OCI-LY3 (cell line): ENCODE results near the gene ASF1A.

Source experiments
- H2AFZ ChIP-seq: fragments of 200-600, 300-600 bp; shearing (Covaris generic); 2 replicates; pipeline ENCODE4 v1.6.0; 2014; ENCODE audit warnings: antibody characterized with exemption, low read depth, low read length
- H3K27ac ChIP-seq: fragments of 200-600, 300-600 bp; sonication (generic); 2 replicates; pipeline ENCODE4 v1.5.1; 2014; ENCODE audit warnings: mild to moderate bottlenecking, low read length, moderate library complexity, mixed read lengths
- H3K27me3 ChIP-seq: fragments of 200-600, 300-600 bp; sonication (generic); 2 replicates; pipeline ENCODE4 v1.6.1; 2014; ENCODE audit warnings: low read depth, low read length, mixed read lengths
- H3K36me3 ChIP-seq: fragments of 200-600, 300-600 bp; sonication (generic); replicated peaks from 2 replicates; pipeline ENCODE3; 2014; ENCODE audit warnings: low read depth, low read length, mixed read lengths
- H3K4me1 ChIP-seq: fragments of 300-600, 200-600 bp; sonication (generic); 2 replicates; pipeline ENCODE4 v1.6.1; 2014; ENCODE audit warnings: low read length, mixed read lengths
- H3K4me2 ChIP-seq: fragments of 200-600, 300-600 bp; sonication (generic); 2 replicates; pipeline ENCODE4 v1.6.1; 2014; ENCODE audit warnings: low read length, mixed read lengths
- H3K4me3 ChIP-seq: fragments of 300-600, 200-600 bp; sonication (generic); 2 replicates; pipeline ENCODE4 v1.5.1; 2014; ENCODE audit warnings: antibody characterized with exemption, mild to moderate bottlenecking, low read length, moderate library complexity
- H3K79me2 ChIP-seq: fragments of 300-600, 200-600 bp; shearing (Covaris generic); 2 replicates; pipeline ENCODE4 v1.6.1; 2014; ENCODE audit warnings: mild to moderate bottlenecking, low read length, mixed read lengths
- H3K9ac ChIP-seq: fragments of 300-600, 200-600 bp; shearing (Covaris generic); 2 replicates; pipeline ENCODE4 v1.6.0; 2014; ENCODE audit warnings: mild to moderate bottlenecking, low read length, moderate library complexity
- H3K9me3 ChIP-seq: fragments of 200-600, 300-600 bp; shearing (Covaris generic); 2 replicates; pipeline ENCODE4 v1.6.1; 2014; ENCODE audit warnings: low read length, mixed read lengths; ENCODE audit not compliant: insufficient read depth
- H4K20me1 ChIP-seq: fragments of 200-600, 300-600 bp; sonication (generic); 2 replicates; pipeline ENCODE4 v1.6.1; 2016; ENCODE audit warnings: low read length, mixed read lengths; ENCODE audit not compliant: insufficient read depth
- CTCF ChIP-seq: fragments of 200-600, 300-600 bp; sonication (generic); IDR thresholded peaks from 2 replicates; pipeline ENCODE4 v1.5.1; 2014; ENCODE audit warnings: antibody characterized with exemption, low read length, low read depth
- EZH2phosphoT487 ChIP-seq: fragments of 200-600 bp; shearing (Covaris generic); IDR thresholded peaks from 2 replicates; pipeline ENCODE4 v1.6.1; 2018; ENCODE audit warnings: antibody characterized with exemption, mixed run types, low read depth

Gene ASF1A

GRCh38 chr6:118903138-118903537 lies 9.2 kb downstream of the ASF1A start:
- Histone ChIP-seq H3K79me2 (peaks cover 28% of the 10 kb centered on the region), H3K4me1 (no peaks in the 10 kb centered on the region), H3K36me3 (peaks cover 11% of the 10 kb centered on the region), H3K4me2 (no peak overlapping the region), H3K9me3 (no peaks in the 10 kb centered on the region), H2AFZ (no peak overlapping the region), H4K20me1 (no peaks in the 10 kb centered on the region), H3K4me3 (no peak overlapping the region), H3K27me3 (no peaks in the 10 kb centered on the region), H3K27ac (no peak overlapping the region), H3K9ac (no peak overlapping the region)
- TF ChIP-seq CTCF, result no peak
- TF ChIP-seq EZH2phosphoT487, result no peak

DNA sequence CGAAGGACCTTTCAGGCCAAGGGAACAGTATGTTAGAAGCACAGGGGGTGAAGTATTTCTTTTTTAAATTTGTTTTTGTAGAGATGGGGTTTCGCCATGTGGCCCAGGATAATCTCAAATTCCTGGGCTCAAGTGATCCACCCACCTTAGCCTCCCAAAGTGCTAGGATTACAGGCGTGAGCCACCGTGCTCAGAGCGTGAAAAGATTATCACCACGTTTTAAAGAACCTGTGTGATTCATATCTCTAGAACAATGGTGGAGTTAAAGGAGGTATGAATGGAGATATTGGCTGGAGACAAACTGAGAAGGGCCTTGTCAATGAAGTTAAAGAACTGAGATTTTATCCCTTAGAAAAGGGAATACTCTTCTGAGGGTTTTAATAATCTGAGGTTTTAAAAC lies 9.7 kb downstream of the ASF1A start:
- H4K20me1 ChIP-seq, result no peaks in the 10 kb centered on the region
- TF ChIP-seq EZH2phosphoT487 (no peak), CTCF (no peak)
- no peak overlapping the region for H2AFZ ChIP-seq
- no peaks in the 10 kb centered on the region for H3K9me3 ChIP-seq
- H3K79me2 ChIP-seq, result peaks cover 24% of the 10 kb centered on the region
- H3K27ac ChIP-seq, result no peak overlapping the region
- H3K4me3 ChIP-seq, result no peak overlapping the region
- no peaks in the 10 kb centered on the region for H3K4me1 ChIP-seq
- H3K9ac ChIP-seq, result no peak overlapping the region
- H3K27me3 ChIP-seq, result no peaks in the 10 kb centered on the region
- H3K36me3 ChIP-seq, result peaks cover 11% of the 10 kb centered on the region
- no peak overlapping the region for H3K4me2 ChIP-seq

- Histone ChIP-seq H3K4me1 (no peaks in the 10 kb centered on the region), H2AFZ (no peak overlapping the region), H3K27me3 (no peaks in the 10 kb centered on the region), H3K36me3 (peaks cover 12% of the 10 kb centered on the region), H3K27ac (no peak overlapping the region), H3K4me2 (no peak overlapping the region), H3K4me3 (no peak overlapping the region), H3K9ac (no peak overlapping the region), H3K9me3 (no peaks in the 10 kb centered on the region), H3K79me2 (peaks cover 10% of the 10 kb centered on the region), H4K20me1 (no peaks in the 10 kb centered on the region)
- TF ChIP-seq CTCF (no peak), EZH2phosphoT487 (no peak)
Observed at GRCh38 chr6:118905084-118905483, 11.1 kb downstream of the ASF1A start.

DNA sequence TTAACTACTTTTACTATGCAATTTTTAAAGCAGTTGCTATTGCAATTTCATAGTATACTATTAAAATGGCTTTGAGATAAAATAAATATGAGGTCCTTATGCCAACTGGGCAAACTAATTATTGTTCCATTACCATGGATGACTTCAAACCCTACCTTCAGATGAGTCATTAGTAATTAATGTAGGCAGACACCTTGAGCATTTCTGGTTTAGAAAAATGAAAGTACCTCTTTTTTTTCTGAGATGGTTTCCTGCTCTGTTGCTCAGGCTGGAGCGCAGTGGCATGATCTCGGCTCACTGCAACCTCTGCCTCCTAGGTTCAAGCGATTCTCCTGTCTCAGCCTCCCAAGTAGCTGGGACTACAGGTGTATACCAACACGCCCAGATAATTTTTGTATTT lies 11.9 kb downstream of the ASF1A start:
- Histone ChIP-seq H3K79me2 (peaks cover 3% of the 10 kb centered on the region; the same call in 1 of the 2 replicates), H3K9ac (no peak overlapping the region), H3K27ac (no peak overlapping the region), H3K4me2 (no peak overlapping the region), H3K36me3 (peaks cover 15% of the 10 kb centered on the region), H3K27me3 (no peaks in the 10 kb centered on the region), H3K9me3 (no peaks in the 10 kb centered on the region), H3K4me3 (no peak overlapping the region), H2AFZ (no peak overlapping the region), H4K20me1 (no peaks in the 10 kb centered on the region), H3K4me1 (no peaks in the 10 kb centered on the region)
- TF ChIP-seq EZH2phosphoT487, result no peak

GRCh38 chr6:118908441-118908840 lies 14.5 kb downstream of the ASF1A start:
- Histone ChIP-seq H3K4me1 (no peaks in the 10 kb centered on the region), H3K36me3 (peaks cover 12% of the 10 kb centered on the region), H3K4me3 (no peak overlapping the region), H3K9me3 (no peaks in the 10 kb centered on the region), H4K20me1 (no peaks in the 10 kb centered on the region), H3K27ac (no peak overlapping the region), H2AFZ (no peak overlapping the region), H3K9ac (no peak overlapping the region), H3K79me2 (no peaks in the 10 kb centered on the region), H3K4me2 (no peak overlapping the region), H3K27me3 (no peaks in the 10 kb centered on the region)
- TF ChIP-seq CTCF (no peak), EZH2phosphoT487 (no peak)
